T follicular helper cell (primary cell): ENCODE data around the gene MXRA8.
"Not testable (repeated sequence)": the region's sequence is repeated elsewhere in the genome, so short reads cannot be mapped to it uniquely, and the experiment has no call there.

Source experiments
- DNase-seq: peaks from one replicate; pipeline ENCODE4 v3.0.0-alpha.2; 2020; ENCODE audit warnings: low read depth
- total RNA-seq, 2 experiments: gene quantifications; one replicate each; lab custom pipeline; 2026; lab: John Stamatoyannopoulos, UW

Gene MXRA8
- total RNA-seq, result 0 to 0.17 reads per million in 2 experiments

- no peak for DNase-seq
These were observed at the start of gene MXRA8 for GRCh38 chr1:1358433-1359271. MXRA8 (minus strand) TSS chr1:1358555; CDS start chr1:1358504, 51 bp downstream.

- no peak for DNase-seq
These were observed 49.4 kb upstream of the MXRA8 start for GRCh38 chr1:1407636-1408318.

DNA sequence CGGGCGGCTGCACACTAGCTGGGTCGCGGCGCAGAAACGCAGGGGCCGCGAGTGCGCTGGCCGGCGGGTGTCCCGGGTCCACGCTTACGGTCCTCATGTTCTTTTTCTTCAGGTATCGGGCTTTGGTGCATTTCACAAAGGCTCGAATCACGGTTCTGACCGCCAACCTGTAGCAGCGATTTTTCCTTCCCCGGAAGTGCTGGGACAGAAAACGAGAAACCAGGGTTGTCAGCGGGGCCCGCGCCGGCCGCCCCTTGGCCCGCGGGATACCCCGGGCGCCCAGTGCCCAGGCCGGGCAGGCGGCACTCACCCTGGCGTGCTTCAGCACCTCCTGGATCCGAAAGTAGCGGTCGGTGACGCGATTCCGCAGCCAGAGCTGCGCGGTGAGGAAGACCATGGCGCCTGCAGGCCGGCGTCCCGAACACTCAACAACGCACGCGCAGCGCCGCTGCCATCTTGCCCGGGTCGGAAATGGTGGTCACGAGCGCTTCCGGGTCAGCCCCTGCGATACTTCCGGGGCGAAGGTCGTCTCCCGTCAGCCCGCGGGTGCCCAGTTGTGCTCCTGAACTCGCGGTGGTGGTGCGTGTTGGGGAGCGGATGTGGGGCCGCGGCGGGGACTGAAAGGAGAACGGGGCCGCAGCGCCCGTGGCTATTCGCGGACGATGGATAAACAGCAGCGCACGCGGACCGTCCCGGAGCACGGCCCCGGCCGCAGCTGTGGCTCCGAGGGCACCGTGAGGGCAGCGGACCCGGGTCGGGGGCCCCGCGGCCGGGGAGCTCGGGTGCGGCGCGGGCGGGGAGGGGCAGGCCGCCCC, 48.7 kb upstream of the MXRA8 start, which contains the start of gene MRPL20:
MRPL20 (minus strand) TSS at position 473 of the 815 bp plus-strand sequence; CDS start at position 397, 76 bp downstream.
- DNase-seq, result peak; percentile 94

DNA sequence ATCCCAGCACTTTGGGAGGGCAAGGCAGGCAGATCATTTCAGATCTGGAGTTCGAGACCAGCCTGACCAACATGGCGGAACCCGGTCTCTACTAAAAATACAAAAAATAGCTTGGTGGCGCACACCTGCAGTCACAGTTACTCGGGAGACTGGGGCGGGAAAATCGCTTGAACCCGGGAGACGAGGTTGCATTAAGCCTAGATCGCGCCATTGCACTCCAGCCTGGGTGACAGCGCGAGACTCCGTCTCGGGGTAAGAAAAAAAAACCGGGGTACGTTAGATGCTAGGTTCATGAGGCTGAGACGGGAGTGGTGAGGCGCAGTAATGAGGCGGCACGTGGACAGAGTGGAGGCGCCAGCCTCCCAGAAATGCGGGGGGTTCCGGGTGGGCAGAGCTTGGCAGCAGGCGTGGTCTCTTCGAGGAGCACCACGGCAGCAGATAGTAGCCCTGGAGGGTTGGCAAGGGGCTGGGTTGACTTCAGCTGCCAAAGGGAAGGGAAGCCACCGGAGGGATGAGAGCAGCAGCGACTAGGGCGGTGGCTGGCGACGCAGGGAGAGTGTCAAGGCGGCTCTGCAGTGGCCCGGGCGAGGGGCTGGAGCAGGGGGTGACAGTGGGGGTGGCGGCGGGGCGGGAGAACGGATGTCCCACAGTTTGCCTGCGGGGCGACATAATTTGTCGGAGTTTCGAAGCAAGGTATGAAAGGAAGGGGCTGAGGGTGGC, 47.9 kb upstream of the MXRA8 start:
- no peak for DNase-seq

DNA sequence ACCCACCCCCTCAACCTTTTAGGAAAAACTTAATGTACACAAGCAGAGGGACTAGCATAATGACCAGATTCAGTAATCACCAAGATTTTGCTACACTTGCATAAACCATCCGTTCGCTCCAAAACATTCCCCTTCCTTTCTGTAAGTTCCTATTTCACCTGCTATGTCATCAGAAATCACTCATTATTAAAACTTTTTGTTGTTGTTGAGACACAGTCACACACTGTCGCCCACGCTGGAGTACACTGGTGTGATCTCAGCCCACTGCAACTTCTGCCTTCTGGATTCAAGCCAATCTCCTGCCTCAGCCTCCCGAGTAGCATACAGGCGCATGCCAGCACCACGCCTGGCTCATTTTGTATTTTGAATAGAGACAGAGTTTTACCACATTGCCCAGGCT, 45.3 kb upstream of the MXRA8 start:
- DNase-seq, result no peak

GRCh38 chr1:1402901-1403392, 44.6 kb upstream of the MXRA8 start:
- DNase-seq, result not testable (repeated sequence)

DNA sequence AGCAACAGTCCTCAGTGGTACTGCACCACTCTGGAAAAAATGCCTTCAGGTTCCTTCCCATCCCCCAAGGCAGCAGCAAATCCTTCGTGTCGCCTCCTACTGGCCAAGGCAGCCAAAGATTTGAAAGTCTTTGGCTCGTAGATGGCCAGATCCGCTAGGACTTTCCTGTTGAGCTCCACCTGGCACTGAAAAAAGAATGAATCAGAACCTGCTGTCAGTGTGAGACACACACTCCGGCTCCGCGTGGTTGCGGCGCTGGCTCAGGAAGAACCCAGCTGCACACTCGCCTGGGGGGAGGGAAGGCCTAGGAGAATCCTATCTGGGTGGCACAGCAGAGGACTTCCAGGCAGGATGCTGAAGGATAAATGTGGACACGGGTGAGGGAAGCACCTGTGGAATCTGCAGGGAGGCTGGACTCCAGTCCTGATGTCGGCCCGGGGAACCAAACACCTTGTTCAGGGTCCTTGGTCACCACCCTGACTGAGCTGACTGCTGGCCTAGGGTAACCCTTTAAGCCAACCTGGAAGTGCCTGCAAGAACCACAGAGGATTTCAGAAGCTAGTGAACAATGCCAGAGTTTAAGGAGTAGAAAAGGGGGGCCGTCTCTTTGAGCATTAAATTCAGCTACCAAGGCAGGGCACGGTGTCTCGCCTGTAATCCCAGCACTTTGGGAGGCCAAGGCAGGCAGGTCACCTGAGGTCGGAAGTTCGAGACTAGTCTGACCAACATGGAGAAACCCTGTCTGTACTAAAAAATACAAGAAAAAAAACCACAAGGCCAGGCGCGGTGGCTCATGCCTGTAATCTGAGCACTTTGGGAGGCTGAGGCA, 43.9 kb upstream of the MXRA8 start:
- DNase-seq, result no peak

GRCh38 chr1:1401457-1402010, 43.2 kb upstream of the MXRA8 start:
- no peak for DNase-seq

DNA sequence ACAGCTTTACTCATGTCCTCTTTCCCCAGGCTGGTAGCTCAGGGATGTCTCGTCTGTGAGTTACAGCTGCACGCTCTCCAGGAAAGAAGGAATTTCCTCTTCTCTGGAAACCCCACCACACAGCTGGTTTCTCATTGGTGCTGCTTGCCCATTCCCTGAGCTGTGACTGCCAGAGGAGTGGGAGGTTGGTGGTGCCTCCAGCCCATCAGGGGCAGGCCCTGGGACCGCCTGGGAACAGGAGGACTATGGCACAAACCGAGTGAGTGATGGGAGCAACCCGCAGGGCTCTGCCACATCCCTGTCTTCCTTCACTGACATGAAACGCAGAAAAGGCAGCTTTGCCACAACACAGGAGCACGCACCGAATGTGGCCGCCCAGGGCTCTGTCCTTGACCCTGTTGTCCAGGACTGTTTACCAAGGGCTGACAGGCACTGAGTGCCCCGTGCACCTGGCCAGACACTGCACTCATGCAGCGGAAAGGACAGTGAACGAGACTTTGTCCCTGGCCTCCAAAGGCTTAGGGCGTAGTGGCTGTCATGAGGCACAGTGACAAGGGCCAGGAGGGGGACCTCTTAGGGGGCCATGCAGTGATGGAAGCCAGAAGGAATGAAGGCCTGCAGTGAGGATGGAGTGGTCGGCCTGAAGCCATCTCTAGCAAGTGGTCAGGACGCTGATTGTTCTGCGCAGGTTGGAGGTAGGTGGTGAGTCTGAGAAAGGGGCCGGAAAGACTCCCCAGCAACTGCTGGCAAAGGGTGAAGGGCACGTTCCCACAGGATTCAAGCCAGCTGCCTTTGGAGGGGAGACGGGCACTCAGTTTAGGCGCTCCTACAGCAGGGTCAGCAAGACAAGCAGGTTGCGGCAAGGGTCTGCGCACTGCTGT, 42.5 kb upstream of the MXRA8 start:
- DNase-seq, result no peak

- no peak for DNase-seq
These were observed 41.7 kb upstream of the MXRA8 start for GRCh38 chr1:1399872-1400575.

GRCh38 chr1:1399187-1399871, 41.0 kb upstream of the MXRA8 start, which contains the start of gene CCNL2:
CCNL2 (minus strand) TSS chr1:1399335; CDS start chr1:1399306, 29 bp downstream.
- peak; percentile 99 for DNase-seq

- DNase-seq, result no peak
These were observed 40.4 kb upstream of the MXRA8 start for GRCh38 chr1:1398677-1399186.

GRCh38 chr1:1397839-1398523, 39.6 kb upstream of the MXRA8 start:
- DNase-seq, result no peak

DNA sequence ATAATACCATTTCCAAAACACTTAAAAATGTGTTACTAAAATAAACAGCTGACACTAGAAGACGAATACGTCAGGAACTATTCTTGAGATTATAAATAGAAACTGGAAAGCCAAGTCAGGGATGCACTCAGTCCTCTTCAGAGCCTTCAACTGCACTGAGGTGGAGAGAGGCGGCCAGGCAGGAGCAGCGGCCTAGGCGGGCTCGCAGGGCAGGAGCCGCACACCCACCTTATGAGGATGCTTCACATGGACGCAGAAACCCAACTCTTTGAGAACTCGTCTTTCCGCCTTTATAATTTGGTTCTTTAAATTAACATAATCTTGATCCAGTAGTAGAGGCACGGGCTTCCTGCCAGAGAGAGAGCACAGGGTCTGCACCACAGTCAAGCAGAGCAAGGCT, 36.8 kb upstream of the MXRA8 start:
- DNase-seq, result no peak

GRCh38 chr1:1394116-1394515, 35.8 kb upstream of the MXRA8 start:
- DNase-seq, result no peak

GRCh38 chr1:1393428-1393827, 35.1 kb upstream of the MXRA8 start:
- no peak for DNase-seq

- no peak for DNase-seq
These were observed 34.7 kb upstream of the MXRA8 start for GRCh38 chr1:1393014-1393413.
